Raji (cell line): ENCODE data around the gene TET2.

ENCODE experiments used
- POLR2A ChIP-seq: IDR thresholded peaks from 2 replicates; pipeline ENCODE4 v1.6.1; 2011; ENCODE audit warnings: low read depth, low read length, control low read depth; ENCODE audit not compliant: insufficient read depth

The TET2 gene

DNA sequence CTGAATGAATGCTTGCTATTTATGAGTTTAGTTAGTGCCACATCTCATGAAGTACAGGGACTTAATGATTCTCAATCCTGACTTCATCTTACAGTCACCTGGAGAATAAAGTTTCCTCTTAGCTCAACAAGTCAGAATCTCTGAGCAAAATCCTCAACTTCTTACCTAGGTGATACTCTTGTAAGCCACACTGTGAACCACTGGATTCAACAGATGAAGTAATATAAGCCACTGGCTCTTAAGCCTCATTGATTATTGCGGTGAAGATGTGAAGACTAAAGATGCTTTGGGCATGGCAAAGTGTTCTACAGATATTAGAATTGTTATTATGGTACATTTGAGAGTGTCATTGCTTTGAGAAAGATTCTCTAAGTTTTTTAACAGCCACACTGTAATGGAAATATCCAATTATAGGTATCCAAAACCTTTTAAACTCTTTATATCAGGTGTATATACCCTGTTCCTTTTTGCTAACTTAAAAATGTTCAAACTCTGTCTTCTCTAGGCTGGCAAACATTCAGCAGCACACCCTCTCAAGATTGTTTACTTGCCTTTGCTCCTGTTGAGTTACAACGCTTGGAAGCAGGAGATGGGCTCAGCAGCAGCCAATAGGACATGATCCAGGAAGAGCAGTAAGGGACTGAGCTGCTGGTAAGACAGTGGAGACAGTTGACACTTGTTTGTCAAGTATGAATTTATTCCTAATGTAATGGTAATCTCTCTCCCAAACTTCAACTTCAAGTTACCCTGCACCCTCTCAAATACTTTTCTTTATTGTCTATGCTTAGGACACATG lies 43.4 kb downstream of the TET2 start:
- no peak for TF ChIP-seq POLR2A

DNA sequence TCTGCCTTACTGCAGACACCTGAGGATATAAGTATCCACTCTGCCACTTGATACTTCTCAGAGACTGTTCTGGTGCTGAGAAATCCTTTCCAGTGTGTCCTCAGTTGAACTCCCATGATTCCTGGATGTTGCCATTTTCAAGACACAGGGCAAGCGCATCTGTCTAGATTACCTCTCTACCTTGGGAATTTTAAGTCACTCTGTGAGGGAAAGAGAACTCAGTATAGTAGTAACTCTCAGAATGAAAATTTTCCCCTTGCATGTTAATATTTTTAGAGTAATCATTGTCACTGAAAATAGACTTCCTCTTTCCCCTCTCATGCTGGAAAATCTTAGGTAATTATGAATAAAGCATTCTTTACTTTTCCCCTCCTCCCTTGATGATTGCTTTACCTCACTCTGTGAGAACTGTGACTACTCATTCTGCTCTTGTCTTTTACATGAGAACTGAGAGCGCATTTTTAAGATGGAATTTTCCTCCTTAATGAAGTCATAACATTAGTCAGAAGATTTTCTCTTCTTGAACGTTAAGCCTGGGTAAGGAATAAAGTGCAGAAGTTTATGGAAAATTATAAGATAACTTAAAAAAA lies 45.0 kb downstream of the TET2 start:
- no peak for TF ChIP-seq POLR2A

DNA sequence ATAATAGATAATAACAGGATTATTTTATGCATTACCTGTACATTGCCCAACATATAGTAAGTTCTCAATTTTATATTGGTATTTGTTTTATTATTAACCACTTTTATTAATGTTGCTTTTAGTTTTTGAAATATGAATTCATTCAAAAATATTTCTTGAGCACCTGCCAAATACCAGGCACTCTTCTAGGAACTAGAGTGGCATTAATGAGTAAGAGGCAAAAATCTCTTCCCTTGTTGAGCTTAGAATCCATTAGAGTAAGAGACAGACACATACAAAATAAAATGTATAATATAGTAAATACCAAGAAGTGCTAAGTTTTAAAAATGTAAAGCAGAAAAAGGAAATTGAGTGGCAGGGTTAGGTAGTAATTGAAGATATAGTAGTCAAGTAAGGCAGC lies 45.8 kb downstream of the TET2 start:
- TF ChIP-seq POLR2A: no peak

DNA sequence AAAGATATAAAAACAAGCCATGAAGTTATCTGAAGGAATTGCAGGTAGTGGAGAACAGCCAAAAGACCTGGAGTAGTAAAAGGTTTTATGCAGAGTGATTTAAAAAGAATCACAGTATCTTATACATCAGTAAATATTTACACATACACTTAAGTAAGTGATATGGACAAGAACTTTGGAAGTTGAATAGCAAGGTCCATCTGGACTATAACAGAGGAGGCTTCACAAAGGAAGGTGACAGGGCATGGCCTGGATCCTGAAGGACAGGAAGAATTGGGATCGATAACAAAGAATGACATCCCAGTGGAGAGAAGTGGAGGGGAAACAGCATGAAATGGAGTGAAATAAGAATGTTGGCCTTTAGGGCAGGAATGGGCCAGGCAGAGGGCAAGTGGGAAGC lies 46.2 kb downstream of the TET2 start:
- TF ChIP-seq POLR2A: no peak

DNA sequence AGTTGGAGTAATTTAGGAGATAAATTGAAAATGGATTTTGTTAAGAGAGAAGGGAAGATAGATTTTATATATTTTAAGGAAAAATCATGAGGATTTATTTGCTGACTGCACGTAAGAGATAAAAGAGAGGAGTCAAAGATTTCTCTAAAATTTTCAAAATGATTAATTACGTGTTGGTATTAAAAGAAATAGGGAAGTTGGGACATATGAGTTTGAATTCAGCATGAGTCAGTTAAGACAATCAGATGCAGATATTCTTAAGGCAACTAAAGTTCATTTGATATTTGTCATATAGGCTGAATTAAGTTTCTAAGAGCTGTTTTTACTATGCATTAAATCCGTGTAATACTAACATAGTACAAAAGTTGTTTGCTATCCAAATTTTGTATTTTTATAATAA lies 46.9 kb downstream of the TET2 start:
- no peak for TF ChIP-seq POLR2A

DNA sequence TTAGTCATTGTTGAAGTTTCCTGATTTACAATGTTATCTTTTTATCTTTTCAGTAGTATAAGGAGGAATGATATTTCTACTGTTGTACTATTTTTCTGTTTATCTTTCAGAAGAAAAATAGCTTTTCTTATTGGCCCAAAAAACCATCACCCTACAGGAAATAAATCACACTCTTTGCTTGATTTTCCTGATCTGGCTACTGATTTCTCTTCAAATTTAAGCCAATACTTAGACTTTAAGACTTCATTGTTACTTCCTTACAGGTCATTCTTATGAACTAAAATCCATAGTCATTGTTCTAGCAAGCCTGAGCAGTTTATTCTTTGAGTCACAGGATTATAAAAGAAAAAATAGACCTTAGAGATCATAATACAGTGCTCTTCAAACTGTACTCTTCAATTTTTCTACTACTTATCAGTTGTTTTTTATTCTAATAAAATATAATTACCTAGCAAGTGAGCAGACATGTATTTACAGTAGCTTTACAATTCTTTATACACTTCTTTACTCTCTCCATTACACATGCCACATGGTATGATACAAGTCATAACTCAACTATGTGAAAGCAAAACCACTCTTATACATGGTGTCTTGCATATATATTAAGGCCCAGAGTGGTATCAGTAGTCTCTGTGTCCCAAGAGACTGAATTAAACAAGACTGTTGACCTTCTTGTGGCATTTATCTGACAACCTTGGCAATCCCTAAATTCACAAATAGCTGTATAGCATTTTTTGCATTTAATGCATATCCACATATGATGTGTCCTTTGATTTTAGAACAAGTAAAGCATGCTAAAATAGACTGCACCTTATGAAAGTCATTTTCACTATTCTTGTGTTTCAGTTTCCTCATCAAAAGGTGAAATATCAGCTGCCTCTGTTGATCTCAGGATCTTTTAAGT lies 47.9 kb downstream of the TET2 start:
- no peak for TF ChIP-seq POLR2A

DNA sequence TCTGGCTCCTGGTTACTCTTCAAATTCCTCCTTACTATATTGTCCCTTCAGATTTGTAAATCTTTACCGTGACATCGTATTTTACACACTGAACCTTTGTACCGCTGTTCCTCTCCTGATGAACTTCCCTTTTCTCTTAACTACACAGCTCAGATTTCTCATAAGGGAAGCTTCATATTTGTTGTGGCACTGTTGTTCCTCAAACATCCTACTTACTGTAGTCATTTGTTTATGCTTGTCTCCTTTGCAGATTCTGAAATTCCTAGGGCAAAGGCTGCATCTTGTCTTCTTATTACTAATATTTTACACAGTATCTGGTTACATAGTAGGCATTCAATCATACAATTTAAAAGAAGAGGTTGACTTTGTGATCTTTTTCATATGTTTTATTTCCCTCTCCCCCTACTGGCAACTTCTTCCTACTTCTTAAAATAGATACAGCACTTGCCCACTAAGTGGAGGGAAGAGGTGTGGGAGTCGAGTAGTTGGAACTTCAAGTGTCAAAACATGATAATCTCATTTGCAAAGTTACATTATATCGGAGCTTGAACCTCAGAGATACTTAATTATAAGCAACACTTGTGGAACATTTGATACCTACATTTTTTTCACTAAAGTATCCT lies 50.0 kb downstream of the TET2 start:
- no peak for TF ChIP-seq POLR2A

DNA sequence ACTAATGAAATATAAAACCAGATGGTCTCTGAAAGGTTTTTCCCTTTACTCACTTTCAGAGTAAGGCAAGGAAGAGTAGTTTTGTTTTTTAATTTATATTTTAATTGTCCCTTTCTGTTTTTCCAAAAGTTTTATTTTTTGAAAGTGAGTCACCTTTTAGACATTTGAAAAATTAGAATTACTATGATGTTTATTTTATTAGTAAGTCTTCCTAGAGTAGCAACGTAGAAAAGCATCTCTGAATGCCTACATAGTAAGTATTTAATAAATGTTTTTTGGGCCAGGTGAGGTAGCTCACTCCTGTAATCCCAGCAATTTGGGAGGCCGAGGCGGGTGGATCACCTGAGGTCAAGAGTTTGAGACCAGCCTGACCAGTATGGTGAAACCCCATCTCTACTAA lies 51.1 kb downstream of the TET2 start:
- TF ChIP-seq POLR2A: no peak

DNA sequence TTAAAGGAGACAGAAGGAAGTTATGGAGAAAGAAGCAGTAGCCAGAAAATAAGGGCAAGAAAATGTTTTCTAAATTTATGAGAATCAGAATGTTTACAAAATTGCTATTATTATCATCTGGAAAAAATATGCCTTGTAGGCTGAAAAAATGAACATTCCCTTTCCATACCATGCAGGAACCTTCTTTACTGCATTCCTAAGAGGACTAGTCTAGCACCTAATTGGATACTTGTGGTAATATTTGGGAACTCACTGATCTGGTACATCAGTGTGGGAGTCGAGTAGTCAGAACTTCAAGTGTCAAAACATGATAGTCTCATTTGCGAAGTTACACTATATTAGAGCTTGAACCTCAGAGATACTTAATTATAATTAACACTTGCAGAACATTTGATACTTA lies 51.9 kb downstream of the TET2 start:
- TF ChIP-seq POLR2A: no peak

DNA sequence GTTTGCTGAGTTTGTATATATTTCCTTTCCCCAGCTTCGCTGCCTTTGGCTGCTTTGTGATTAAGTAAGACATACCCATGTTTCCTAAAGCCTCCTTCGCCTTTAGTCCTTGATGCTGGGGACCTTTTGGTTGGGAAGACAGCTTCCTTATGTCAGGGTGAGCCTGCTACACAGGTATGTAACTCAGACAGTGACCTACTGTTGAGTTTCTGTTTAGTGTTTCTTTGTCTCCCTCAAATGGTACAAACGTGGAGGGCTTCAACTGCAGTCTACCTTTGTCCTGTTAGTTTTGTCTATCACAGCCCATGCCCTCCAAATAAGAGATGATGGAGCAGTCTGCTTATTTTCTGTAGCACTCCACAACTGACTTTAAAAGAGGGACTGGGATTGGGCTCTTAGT lies 59.5 kb downstream of the TET2 start:
- TF ChIP-seq POLR2A: no peak

DNA sequence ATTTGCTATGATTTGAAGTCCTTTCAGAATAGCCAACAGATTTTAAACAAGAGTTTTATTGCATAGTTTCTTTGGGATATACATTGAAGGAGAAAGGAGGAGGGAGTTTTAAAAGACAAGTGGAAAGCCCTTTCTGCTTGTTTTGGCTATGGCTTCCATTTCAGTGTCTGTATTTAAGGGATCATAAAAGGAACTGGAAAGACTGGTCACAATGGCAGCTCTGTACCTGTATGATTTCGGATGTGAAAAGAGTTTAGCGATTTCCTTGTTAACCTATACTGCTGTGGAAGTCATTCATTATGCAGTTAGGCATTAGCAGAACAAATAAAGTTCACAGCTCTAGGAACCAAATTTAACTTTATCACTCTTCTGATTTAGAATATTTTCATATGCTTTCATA lies 60.7 kb downstream of the TET2 start:
- TF ChIP-seq POLR2A: no peak

DNA sequence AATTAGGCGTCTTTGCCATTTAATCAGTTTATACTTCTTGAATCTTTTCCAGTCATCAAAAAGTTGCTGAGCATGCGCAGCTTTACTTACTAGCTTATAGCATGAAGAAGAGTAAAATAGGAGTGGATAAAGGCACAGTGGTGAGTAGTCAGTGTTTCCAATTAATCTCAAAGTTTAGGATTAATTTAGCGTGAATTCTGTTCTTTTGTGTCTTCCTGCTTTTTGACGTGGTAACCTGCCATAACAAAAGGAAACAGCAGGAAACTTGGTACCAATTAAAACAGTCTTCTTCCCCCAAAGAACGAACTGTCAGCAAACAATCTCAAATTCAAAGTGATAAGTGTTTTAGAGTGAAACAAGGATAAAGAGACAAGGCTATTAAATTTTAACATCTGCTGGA lies 61.9 kb downstream of the TET2 start:
- TF ChIP-seq POLR2A: no peak

DNA sequence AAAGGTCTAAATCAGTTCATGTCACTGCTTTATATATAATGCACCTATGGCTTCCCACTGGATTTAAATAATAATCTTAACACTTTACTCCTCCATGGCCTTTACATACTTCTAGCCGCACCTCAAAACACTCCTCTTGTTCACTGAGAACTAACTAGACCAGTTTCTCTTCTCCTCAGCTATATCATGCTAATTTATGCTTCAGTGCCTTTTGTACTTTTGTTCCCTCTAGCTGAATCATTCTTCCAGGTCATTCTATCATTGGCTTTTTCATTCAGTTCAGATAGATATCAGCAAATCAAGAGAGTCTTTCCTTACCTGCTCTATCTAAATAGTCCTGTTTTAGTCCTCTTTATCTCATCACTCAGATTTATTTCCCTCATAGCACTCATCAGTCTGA lies 64.2 kb downstream of the TET2 start:
- TF ChIP-seq POLR2A: no peak

DNA sequence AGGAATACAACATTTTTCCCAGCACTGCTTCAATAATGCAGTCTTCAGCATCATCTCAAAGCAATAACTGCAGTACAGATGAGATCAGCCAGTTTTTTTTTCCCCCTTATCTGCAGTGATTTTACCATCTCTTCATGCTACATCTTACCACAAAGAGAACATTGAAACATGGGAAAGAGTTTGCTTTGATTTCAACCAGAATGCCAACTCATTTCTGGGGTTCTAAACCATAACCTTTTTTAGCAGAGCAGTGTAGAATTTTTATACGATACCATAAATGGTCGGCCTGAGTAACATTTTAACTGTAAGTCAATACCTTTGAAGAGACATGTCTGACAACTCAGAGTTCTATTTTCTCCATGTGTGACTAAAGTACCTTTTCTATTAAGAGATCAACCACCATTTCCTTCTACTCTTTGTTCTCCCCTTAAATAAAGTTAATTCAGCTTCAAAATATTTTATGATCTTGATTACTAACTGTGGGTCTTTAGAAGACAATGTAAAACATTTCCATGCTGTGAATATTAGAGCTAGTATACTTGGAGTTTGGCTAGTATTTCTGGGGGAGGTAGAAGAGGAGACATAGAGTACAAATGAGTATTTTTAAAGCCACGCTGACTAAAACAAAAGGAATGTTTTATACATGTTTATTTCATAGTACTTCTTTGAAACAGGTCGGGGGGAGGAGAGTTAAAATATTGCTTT lies 69.1 kb downstream of the TET2 start:
- no peak for TF ChIP-seq POLR2A

DNA sequence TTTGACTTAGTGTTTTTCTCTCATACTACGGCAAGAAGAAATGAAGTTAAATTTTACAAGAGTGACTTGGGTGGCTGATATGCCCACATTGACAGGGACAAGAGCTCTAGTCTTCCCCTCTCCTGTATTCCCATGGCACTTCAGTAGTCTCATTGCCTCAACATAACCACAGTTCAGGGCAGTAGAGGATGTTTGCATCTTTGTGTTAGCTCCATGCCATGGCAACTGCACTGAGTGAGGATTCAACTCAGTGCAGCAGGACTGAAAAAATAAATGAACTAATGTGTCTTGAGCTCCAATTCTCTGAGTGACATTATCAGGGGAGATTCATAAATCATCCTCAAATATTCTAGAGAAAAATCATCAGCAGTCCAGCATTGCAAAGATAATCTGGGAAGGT lies 78.8 kb downstream of the TET2 start:
- no peak for TF ChIP-seq POLR2A

DNA sequence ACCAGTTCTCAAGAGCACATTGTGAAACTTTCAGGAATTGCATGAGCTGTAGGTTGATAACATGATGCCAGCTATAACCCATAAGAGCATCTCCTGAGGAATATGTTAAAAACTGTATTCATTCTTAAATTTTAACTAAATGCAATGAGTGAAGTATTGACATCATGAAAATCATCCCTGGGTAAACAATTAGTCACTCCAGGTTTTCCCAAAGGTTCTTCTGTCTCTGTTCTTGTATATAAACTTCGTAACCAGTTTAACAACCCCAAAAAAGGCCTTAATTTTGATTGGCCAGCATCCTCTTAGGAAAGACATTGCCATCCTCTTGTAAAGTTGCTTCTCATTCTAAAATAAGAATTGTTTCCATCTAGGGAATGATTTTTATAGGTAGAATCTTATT lies 80.4 kb downstream of the TET2 start:
- no peak for TF ChIP-seq POLR2A

DNA sequence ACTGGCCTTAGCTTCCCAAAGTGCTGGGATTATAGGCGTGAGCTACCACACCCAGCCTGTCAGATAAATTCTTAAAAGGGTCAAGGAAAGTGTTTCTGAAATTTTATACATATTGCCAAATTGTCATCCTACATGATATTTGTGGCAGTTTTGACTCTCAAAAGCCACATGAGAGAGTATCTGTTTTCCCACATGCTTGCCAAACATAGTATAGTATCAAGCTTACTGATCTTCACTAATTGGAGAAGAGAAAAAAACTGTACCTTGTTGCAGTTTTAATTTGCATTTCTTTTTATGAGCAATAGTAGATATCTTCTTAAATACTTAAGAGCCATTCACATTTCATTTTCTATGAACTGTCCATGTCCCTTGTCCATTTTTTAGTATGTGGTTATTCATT lies 83.6 kb downstream of the TET2 start:
- no peak for TF ChIP-seq POLR2A
